Activated CD4-positive, alpha-beta T cell treated with anti-CD3 and anti-CD28 coated beads, Interleukin-2, amount 50 U/mL, for 4 hours (primary cell): ENCODE data around the gene LY6G5C.

Experiments used
- DNase-seq, 2 experiments: peaks; one replicate each; pipeline ENCODE4 v3.0.0-alpha.2; 2020

Gene LY6G5C

GRCh38 chr6:31661262-31662123 is 19.4 kb downstream of the LY6G5C start:
- no peak for DNase-seq

GRCh38 chr6:31660381-31661261 is 20.2 kb downstream of the LY6G5C start, which contains the start of gene C6orf47:
C6orf47 (minus strand) TSS chr6:31660778; CDS start chr6:31659947, 831 bp downstream.
- DNase-seq = peak; percentile 62 to 64

GRCh38 chr6:31659649-31660380 is 21.1 kb downstream of the LY6G5C start:
- no peak for DNase-seq

- no peak for DNase-seq
These were observed 21.8 kb downstream of the LY6G5C start for GRCh38 chr6:31658983-31659648.

GRCh38 chr6:31658158-31658688 is 22.6 kb downstream of the LY6G5C start:
- no peak for DNase-seq

- DNase-seq = no peak
These were observed 23.3 kb downstream of the LY6G5C start for GRCh38 chr6:31657406-31658157.

GRCh38 chr6:31655349-31656237 is 25.3 kb downstream of the LY6G5C start, which contains the start of gene APOM:
APOM (plus strand) TSS chr6:31655894; CDS start chr6:31655967, 73 bp downstream.
- DNase-seq = no peak

GRCh38 chr6:31654574-31655348 is 26.1 kb downstream of the LY6G5C start:
- no peak for DNase-seq

- peak in 1 of 2 experiments; percentile 84 for DNase-seq
These were observed 27.7 kb downstream of the LY6G5C start for GRCh38 chr6:31652925-31653724.

GRCh38 chr6:31651602-31652191 is 29.2 kb downstream of the LY6G5C start:
- DNase-seq = no peak

GRCh38 chr6:31645325-31645724 is 35.5 kb downstream of the LY6G5C start:
- no peak for DNase-seq

- DNase-seq = no peak
These were observed 36.9 kb downstream of the LY6G5C start for GRCh38 chr6:31643818-31644454.

GRCh38 chr6:31642798-31643570 is 37.9 kb downstream of the LY6G5C start:
- no peak for DNase-seq

- no peak for DNase-seq
These were observed 39.5 kb downstream of the LY6G5C start for GRCh38 chr6:31641370-31641769.

- DNase-seq = no peak
These were observed 40.3 kb downstream of the LY6G5C start for GRCh38 chr6:31640612-31641011.

- peak; percentile 25 to 27 for DNase-seq
These were observed 41.4 kb downstream of the LY6G5C start for GRCh38 chr6:31639449-31639861.

GRCh38 chr6:31639043-31639442 is 41.8 kb downstream of the LY6G5C start:
- DNase-seq = no peak
